A673 (cell line): Measurements from ENCODE around the gene SNTB2. TPM values are rescaled to one million over a fixed set of nuclear protein-coding genes. Genes with fewer than 3 reads are reported as not detected.

Source experiments
- BruUV-seq: library from RNA; stranded (reverse); fragments of 400-500 nt; replicated peaks from 2 replicates; lab custom pipeline; 2021; lab: Mats Ljungman, UMichigan
- CTCF ChIA-PET: fragments of 300-600 bp; sonication (Branson Sonifier 250); formaldehyde crosslinking; loops from one replicate; lab custom pipeline; 2022; ENCODE audit warnings: antibody characterized with exemption; lab: Charles Lee
- POLR2A ChIA-PET: fragments of 300-600 bp; sonication (Branson Sonifier 250); formaldehyde crosslinking; loops from one replicate; lab custom pipeline; 2022; ENCODE audit warnings: antibody characterized with exemption; ENCODE audit not compliant: low non-redundant PET; lab: Charles Lee
- DNase-seq: peaks from one replicate; pipeline ENCODE4 v3.0.0-alpha.2; 2015; ENCODE audit warnings: low spot score
- H3K27ac ChIP-seq: fragments of 200-600 bp; sonication (generic); 2 replicates; pipeline ENCODE4 v1.5.1; 2016; ENCODE audit warnings: mixed run types, low read depth, mild to moderate bottlenecking, mixed read lengths, antibody characterized with exemption, low read length; ENCODE audit not compliant: poor library complexity, severe bottlenecking
- H3K27me3 ChIP-seq: fragments of 200-600 bp; sonication (generic); replicated peaks from 2 replicates; pipeline ENCODE4 v1.6.1; 2017; ENCODE audit warnings: mixed run types, low read depth, mild to moderate bottlenecking, mixed read lengths, antibody characterized with exemption, low read length; ENCODE audit not compliant: insufficient read depth, poor library complexity
- H3K36me3 ChIP-seq: fragments of 200-600 bp; sonication (generic); 2 replicates; pipeline ENCODE4 v1.6.1; 2016; ENCODE audit warnings: mixed run types, mild to moderate bottlenecking, mixed read lengths, antibody characterized with exemption, low read length; ENCODE audit not compliant: insufficient read depth, poor library complexity, severe bottlenecking
- H3K4me1 ChIP-seq: fragments of 200-600 bp; sonication (generic); 2 replicates; pipeline ENCODE4 v1.6.1; 2017; ENCODE audit warnings: mixed run types, mild to moderate bottlenecking, mixed read lengths, antibody characterized with exemption, low read length; ENCODE audit not compliant: insufficient read depth, poor library complexity, severe bottlenecking
- H3K4me3 ChIP-seq: fragments of 200-600 bp; sonication (generic); 2 replicates; pipeline ENCODE4 v1.5.1; 2016; ENCODE audit warnings: low read depth, mixed run types, mild to moderate bottlenecking, mixed read lengths, low read length; ENCODE audit not compliant: poor library complexity, severe bottlenecking
- H3K9me3 ChIP-seq: fragments of 200-600 bp; sonication (generic); 2 replicates; pipeline ENCODE4 v1.6.1; 2016; ENCODE audit warnings: mixed run types, low read depth, mild to moderate bottlenecking, mixed read lengths, antibody characterized with exemption, low read length; ENCODE audit not compliant: poor library complexity, severe bottlenecking
- EZH2 ChIP-seq: fragments of 200-600 bp; sonication (generic); IDR thresholded peaks from 2 replicates; pipeline ENCODE4 v1.6.1; 2017; ENCODE audit warnings: borderline replicate concordance, low read depth, mild to moderate bottlenecking, mixed read lengths, antibody characterized with exemption, low read length; ENCODE audit not compliant: poor library complexity, severe bottlenecking
- intact Hi-C: fragments of 100-400 bp; cut with micrococcal nuclease; formaldehyde crosslinking; loops from one replicate; pipeline ENCODE4 v1.10.0; 2022; ENCODE audit not compliant: unreplicated experiment
- total RNA-seq: library from RNA; stranded (reverse); gene quantifications from 2 replicates; pipeline ENCODE4 v1.2.3, GENCODE V29; 2021
- TF ChIP-seq, protein P1 (sequence below): fragments of 300-800, 200-600 bp; sonication (generic); conservative IDR thresholded peaks from 2 replicates; pipeline ENCODE4 v1.5.1; 2017; ENCODE audit warnings: low read depth, mild to moderate bottlenecking, antibody characterized with exemption, low read length, moderate library complexity, mixed read lengths

The SNTB2 gene
- total RNA-seq, 1 experiment from 2014 or later: 49.3 TPM

DNA sequence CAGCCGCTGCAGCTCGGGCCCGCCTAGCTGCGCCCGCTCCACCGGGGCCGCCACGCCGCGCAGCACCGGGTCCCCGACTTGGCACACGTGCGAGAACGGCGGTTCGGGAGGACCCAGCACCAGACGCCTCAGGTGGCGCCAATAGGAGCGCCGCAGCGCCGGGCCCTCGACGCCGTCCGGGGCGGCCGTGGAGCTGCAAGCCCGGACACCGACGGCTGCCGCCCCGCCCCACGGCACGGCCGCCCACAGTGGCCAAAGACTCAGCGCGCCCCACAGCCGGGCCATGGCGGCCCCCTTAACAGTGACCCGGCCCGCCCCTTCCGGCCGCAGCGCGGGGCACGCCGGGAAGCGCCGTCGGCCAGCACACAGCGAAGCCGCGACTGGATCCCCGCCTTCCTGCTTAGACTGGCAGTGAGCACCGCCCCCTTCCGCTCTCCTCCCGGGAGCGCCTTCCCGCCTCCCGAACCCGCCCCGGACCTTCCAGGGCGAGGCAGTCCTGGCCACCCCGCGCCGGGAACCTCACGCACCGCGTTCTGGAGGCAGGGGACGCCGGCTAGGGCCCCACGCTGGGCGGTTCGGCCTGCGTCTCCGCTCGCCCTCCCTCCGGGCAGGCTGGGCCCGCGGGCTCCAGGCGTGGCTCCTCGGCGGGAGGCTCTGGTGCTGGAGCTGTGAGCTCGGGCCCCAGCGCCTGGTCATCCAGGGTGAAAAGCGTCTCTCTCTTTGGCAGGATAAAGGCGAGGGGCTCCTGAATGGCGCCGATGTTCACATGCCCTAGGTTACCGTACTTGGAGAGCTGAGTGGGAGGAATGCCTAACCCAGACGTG, 143.5 kb downstream of the SNTB2 start, which contains the start of gene PDF:
Gene PDF (minus strand): TSS at position 303 of the 824 bp plus-strand sequence. CDS start 18 bp downstream, at position 285.
- Histone ChIP-seq H3K36me3 (peaks cover 57% of the 10 kb centered on the region), H3K4me1 (peaks cover 18% of the 10 kb centered on the region), H3K9me3 (no peaks in the 10 kb centered on the region), H3K27ac (peak within 1 kb of the TSS; percentile 91), H3K27me3 (no peaks in the 10 kb centered on the region), H3K4me3 (peak within 1 kb of the TSS; percentile 69)
- BruUV-seq: no TSS peak
- POLR2A ChIA-PET: no interaction called here
- DNase-seq: peak; percentile 97
- intact Hi-C loops: no loop called here
- CTCF ChIA-PET: interaction anchor here (0.6 to 0.7 kb wide), 3 partner anchors 12 to 432 kb away, joined by 3 to 4 read pairs (median 3); no protein-coding TSS in a partner anchor
- TF ChIP-seq EZH2: no peak
- TF ChIP-seq, protein P1, sequence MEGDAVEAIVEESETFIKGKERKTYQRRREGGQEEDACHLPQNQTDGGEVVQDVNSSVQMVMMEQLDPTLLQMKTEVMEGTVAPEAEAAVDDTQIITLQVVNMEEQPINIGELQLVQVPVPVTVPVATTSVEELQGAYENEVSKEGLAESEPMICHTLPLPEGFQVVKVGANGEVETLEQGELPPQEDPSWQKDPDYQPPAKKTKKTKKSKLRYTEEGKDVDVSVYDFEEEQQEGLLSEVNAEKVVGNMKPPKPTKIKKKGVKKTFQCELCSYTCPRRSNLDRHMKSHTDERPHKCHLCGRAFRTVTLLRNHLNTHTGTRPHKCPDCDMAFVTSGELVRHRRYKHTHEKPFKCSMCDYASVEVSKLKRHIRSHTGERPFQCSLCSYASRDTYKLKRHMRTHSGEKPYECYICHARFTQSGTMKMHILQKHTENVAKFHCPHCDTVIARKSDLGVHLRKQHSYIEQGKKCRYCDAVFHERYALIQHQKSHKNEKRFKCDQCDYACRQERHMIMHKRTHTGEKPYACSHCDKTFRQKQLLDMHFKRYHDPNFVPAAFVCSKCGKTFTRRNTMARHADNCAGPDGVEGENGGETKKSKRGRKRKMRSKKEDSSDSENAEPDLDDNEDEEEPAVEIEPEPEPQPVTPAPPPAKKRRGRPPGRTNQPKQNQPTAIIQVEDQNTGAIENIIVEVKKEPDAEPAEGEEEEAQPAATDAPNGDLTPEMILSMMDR: no peak

DNA sequence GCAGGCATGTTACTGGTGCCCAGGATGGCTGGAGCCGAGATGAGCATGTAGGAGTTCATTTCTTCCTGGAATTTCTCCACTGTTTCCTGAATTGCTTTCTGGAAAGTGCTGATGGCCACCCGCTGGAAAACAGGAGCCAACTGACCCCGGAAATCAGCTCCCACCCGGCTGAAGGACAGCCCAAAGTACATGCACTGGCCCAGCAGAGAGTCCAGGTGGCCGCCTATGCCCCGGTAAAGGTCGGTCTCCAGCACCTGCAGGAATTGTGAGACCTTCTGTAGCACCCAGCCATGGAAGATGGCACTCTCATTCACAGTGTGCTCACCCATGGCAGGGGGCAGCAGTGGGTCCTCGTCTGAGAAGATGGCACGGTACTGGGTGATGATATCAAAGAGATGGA, 147.7 kb downstream of the SNTB2 start:
- no TSS peak for BruUV-seq
- DNase-seq: no peak
- ChIA-PET CTCF (no interaction called here), POLR2A (no interaction called here)
- intact Hi-C loops: no loop called here
- Histone ChIP-seq H3K36me3 (peaks cover 47% of the 10 kb centered on the region), H3K4me1 (no peaks in the 10 kb centered on the region), H3K9me3 (no peaks in the 10 kb centered on the region), H3K27me3 (no peaks in the 10 kb centered on the region), H3K27ac (no peak overlapping the region), H3K4me3 (no peak overlapping the region)
- TF ChIP-seq EZH2: no peak
- TF ChIP-seq, protein P1: no peak

DNA sequence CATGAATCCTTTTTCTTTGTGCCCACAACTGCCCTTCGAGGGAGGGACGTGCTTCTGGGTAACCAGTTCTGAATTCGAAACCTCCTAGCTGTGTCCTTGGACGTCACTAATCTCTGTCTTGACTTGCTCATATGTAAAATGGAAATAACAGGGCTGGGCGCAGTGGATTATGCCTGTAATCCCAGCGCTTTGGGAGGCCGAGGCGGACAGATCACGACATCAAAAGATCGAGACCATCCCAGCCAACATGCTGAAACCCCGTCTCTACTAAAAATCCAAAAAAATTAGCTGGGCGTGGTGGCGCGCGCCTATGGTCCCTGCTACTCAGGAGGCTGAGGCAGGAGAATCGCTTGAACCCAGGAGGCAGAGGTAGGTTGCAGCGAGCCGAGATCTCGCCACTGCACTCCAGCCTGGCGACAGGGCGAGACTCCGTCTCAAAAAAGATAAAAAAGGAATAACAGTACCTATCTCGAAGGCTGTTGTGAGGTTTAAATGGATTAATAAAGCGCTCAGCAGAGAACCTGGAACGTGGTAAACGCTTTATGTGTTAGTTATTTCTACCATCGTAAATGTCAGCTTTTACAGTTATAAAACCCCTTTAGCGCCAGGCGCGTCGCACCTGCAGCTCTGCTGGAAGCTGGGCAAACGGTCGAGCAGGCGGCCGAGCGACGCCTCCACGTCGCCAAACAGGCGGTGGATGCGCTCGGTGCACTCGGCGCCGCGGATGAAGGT, 151.8 kb downstream of the SNTB2 start:
- TF ChIP-seq, protein P1: no peak
- no peak for TF ChIP-seq EZH2
- POLR2A ChIA-PET: no interaction called here
- intact Hi-C loops: no loop called here
- H3K4me3 ChIP-seq: peak overlapping the region; percentile 91
- peak overlapping the region; percentile 89 for H3K27ac ChIP-seq
- peaks cover 5% of the 10 kb centered on the region for H3K4me1 ChIP-seq
- DNase-seq: no peak
- CTCF ChIA-PET: interaction anchor here (0.6 kb wide), 1 partner anchor 48 kb away, joined by 3 read pairs; no protein-coding TSS in a partner anchor
- TSS peak; percentile 70 for BruUV-seq
- peaks cover 59% of the 10 kb centered on the region for H3K36me3 ChIP-seq
- no peaks in the 10 kb centered on the region for H3K27me3 ChIP-seq
- no peaks in the 10 kb centered on the region for H3K9me3 ChIP-seq
